Globus pallidus (tissue), 1 donor: ENCODE data around the gene ZNF471.

Source experiments
- DNase-seq: peaks from one replicate; pipeline ENCODE4 v3.0.0-alpha.2; 2015; ENCODE audit warnings: low spot score

Gene ZNF471

DNA sequence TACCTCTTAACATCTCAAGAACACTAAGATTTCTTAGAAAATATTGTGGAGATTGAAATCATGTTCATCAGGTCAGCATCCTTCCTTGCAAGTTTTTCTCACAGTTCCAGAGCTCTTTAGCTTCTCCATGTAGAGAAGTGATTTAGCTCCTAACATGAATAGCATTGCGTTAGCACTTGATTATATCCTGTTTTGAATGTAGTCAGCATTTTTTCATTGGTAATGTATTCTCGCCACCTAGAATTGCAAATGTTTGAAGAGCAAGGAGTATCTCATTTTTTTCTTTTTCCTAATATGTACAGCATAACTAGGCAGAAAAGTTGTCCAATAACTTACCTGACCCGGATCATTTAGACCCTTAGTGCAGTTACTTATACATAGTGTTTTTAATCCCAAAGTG lies 66.3 kb downstream of the ZNF471 start:
- DNase-seq = no peak

DNA sequence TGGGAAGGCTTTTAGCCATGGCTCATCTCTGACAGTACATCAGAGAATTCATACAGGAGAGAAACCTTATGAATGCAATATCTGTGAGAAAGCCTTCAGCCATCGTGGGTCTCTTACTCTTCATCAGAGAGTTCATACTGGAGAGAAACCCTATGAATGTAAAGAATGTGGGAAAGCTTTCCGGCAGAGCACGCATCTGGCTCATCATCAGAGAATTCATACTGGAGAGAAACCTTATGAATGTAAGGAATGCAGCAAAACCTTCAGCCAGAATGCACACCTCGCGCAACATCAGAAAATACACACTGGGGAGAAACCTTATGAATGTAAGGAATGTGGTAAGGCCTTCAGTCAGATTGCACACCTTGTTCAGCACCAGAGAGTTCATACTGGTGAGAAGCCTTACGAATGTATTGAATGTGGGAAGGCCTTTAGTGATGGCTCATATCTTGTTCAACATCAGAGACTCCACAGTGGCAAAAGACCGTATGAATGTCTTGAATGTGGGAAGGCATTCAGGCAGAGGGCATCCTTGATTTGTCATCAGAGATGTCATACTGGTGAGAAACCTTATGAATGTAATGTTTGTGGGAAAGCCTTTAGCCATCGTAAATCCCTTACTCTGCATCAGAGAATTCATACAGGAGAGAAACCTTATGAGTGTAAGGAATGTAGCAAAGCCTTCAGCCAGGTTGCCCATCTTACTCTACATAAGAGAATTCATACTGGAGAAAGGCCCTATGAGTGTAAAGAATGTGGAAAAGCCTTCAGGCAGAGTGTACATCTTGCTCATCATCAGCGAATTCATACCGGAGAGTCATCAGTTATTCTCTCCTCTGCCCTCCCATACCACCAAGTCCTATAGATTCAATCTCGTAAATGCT lies 70.3 kb downstream of the ZNF471 start:
- DNase-seq = no peak
